GM19193 (cell line): ENCODE results near the gene PDAP1.

Source experiments
- POLR2A ChIP-seq: IDR thresholded peaks from 4 replicates; pipeline ENCODE4 v1.6.1; 2011; ENCODE audit not compliant: insufficient read depth, insufficient read length; ENCODE audit errors: extremely low read depth

PDAP1 gene, protein sequence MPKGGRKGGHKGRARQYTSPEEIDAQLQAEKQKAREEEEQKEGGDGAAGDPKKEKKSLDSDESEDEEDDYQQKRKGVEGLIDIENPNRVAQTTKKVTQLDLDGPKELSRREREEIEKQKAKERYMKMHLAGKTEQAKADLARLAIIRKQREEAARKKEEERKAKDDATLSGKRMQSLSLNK

DNA sequence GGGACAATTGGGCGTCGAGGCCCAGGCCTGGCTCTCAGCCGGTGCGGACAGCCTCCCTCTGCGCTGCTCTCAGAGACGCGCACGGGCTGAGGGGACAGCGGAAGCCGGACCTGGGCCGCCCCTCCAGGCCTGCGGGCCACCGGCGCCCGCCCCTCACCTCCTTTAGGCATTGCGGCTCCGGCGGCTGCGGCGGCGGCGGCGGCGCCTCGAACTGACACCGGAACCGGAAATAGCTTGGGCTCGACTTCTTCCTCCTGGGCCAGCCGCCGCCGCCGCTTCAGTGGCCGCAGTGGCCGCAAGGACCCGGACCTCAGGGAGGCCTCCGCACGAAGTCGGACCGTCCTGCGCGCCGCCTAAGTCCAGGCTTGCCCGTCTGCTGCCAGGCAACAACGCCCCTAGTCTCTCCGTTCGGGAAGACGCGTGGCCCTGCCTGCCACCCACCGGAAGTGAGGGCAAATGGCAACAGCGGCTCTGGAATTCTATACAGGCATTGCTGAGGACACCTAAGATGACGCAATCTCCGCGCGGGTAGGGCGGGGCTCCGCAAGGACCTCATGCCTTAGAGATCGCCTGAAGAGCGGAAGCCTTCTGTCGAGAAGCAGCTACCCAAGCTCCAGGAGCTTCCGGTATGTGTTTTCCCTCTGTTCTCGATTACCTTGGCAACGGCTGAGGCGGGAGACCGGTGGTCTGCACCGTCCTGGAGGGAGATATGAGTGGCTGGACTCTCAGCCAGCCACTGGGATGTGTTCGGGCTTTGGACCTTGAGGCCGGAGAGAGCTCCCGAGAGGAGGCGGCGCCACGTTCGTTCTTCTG, at the start of gene PDAP1, which contains the start of gene BUD31:
PDAP1 (minus strand) TSS at position 219 of the 813 bp plus-strand sequence; CDS start at position 170, 49 bp downstream.
BUD31 (plus strand) TSS at position 591 of the 813 bp plus-strand sequence. CDS start 2,124 bp downstream, outside the sequence.
- peak; percentile 96 for TF ChIP-seq POLR2A

DNA sequence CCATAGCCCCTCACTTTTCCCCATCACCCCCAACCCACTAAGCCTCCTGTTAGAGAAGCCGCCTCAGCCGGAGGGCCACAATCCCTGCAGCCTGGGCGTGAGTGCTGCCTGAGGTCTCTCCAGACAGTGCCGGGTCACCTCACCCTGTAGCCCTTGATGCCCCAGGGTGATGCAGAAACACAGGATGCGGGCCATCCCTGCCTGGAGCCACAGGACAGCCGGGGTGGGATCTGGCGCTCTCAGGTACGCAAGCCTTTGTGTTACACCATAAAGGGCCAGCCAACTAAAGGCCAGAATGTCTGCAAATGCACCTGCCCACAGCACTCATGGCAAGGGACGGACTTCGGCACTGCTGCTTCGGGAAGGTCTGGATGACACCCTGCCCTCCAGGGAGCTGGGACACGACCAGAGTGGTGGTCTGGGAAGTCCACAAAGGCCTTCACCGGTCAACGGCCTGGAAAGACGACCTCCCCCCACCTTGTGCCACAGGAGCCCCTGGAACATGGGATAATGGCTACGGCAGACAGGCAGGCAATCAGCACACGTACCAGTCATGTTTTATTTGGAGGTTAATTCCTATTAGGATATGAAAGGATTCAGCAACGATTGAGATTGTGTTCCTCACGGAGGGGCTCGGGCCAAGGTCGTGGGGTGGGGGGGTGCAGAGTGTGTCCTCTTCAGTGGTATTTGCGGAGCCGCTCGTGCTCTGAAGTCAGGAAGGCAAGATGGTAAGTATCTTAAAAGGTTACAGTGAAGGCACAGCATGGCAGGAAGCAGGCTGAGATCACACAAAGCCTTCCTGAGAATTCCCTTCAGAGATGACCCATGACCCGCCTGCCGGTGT, 49.5 kb upstream of the PDAP1 start:
- no peak for TF ChIP-seq POLR2A

DNA sequence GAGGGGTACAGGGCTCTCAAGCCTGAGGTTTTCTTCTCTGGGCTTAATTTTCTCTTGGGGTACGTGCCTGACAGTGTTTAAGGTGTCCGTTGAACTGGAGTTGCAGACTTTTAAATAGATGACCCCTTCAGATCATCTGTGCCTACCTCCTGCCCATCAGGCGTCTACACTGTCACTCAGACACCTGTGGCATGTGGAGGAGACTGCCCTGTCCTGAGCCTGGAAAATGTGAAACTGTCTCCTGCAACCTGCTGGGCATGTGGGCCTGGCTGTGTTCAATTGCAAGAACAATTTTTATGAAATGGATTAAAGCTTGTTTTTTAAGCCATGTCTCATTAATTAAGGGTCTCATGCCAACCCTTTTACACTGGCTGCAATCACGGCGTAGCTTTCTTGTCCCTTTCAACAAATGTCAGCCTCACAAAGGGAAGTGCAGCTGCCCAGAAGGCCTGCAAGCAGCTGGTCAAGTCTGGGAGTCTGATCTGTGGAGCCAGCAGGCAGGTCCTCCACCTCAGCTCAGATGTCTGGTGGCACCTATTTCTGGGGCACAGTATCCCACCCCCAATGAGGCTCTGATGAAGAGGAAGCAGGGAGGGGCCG, 48.8 kb upstream of the PDAP1 start:
- no peak for TF ChIP-seq POLR2A

DNA sequence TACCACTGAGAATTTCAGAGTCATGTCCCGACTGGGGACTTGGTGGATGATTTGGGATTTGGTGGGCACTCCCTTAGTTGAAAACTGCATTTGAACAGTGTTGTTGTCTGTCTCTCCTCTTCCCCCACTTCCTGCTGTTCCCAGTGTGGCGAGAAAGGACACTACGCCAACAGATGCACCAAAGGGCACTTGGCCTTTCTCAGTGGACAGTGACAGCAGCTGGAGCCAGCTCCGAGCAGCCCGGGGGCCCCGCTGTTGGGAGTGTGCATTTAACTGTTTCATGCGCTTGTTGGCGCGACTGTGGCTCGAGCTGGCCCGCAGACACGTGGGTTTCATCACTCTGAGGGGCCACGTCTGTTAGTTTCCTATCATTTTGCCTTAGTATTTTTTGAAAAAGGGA, 47.9 kb upstream of the PDAP1 start:
- peak; percentile 9 for TF ChIP-seq POLR2A

DNA sequence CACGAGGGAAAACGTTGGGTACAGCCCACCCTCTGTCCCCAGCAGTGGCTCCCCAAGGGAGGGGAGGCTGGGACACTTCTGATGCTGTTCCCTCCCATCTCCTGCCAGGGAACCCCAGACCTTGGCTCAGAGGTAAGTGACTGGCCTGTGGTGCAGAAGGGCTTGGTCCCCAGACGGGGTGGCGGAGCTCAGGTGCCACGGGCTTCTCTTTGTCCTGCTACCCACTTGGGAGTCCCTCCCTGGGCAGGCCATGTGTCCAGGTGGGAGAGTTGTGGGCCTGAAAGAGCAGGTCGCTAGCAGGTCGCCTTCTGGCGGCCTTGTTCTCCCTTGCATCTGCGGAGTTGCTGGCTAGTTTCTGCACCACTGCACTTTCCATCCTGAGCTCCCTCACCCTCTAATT, 47.5 kb upstream of the PDAP1 start:
- no peak for TF ChIP-seq POLR2A

DNA sequence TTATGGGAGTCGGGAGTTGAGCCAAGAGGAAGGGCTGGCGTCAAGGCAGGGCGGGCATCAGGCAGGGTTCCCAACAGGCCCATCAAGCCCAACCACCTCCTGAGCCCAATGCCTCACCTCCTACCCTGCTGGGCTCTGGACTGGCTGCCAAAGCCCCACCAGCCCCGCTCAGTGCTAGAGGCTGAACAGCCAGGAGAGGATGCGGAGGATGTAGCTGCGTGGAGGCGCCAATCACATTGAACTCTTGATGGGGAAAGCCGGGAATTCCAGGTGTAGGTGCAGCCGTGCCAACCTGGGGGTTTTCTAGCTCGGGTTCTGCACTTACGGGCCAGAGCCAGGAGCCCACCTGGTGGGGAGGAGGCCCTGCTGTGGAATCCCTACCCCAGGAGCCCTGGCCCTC, 44.7 kb upstream of the PDAP1 start:
- no peak for TF ChIP-seq POLR2A

DNA sequence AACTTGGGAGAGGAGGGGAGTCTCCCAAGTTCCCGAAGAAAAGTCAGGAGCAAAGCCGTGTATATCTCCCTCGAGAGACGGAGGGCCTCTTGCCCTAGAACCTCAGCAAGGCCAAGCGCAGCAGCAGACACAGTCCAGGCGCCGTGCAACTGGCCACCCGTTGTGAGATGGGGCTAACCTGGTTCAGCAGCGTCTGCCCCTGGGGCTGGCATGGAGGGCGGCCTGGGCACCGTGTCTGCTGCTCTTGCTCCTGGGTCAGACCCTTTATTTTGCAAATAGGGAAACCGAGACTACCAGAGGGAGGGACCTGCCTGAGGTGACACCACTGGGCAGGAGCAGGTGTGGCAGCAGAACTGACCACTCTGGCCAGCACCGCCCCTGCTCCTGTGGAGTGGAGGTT, 44.1 kb upstream of the PDAP1 start:
- no peak for TF ChIP-seq POLR2A

DNA sequence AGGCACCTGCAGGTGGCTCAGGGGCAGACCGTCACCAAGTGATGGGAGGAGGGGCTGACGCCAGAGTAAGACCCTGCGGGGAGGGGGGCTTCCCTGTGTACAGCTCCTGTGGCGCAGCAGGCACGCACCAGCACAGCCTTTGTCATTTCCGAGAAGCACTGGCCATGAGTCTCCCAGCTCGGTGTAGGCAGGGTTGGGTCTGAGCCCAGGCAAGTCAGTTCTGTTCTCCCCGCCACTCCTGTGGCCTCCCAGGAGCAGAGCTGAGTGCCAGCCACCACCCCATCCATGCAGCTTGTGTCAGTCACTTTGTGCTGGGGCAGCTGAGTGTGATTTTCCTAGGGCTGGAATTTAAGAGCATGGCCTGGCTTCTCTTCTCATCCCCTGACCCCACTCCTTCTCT, 43.5 kb upstream of the PDAP1 start:
- TF ChIP-seq POLR2A: no peak

DNA sequence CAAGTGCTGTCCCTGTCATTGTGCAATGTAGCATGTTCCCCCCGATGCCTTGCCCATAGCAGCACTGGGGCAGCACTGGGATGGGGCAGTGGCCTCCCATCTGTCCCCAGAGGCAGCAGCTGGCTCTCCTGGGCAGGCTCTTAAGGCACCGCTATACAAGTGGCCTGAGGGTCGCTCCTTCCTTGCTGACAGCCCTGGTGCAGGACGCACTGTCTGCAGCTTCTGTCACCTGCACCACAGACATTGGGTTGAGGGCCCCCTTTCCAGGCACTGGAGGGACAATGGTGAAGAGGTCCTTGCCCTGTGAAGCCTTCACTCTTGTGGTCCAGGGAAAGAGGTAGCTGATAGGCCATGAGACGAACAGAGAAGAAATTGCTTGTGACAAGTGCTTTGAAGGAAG, 40.9 kb upstream of the PDAP1 start:
- TF ChIP-seq POLR2A: no peak

DNA sequence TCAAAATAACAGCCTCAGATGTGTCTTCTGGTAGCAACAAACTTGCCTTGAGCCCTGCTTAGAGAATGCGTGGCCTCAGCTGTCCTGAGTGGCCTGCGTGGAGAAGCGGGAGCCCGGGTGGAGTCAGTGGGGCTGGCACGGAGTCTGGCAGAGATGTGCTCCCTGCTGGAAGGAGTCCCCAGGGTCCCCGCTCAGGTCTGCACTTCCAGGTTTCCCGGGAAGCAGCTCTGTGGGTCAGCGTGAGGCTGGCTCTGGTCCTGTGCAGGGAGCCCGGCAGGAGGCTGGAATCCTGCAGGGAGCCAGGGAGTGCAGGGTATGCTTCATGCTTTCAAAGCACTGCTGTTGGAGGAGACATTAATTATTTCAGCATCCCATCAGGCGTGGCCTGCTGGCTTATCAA, 40.5 kb upstream of the PDAP1 start:
- TF ChIP-seq POLR2A: no peak

DNA sequence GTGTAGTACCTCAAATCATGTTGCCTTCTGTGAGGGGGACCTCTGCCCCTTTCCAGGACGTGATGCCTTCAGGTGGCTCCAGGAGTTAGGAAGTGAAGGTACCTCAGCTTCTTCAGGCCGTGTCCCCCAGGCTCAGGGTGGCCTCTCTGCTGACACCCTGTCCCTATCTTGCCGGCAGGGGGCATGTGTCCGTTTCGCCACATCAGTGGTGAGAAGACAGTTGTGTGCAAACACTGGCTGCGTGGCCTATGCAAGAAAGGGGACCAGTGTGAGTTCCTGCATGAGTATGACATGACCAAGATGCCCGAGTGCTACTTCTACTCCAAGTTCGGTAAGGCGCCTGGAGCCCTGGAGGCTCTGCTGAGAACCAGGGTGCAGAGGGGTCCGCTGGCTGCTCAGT, 39.5 kb upstream of the PDAP1 start:
- no peak for TF ChIP-seq POLR2A

DNA sequence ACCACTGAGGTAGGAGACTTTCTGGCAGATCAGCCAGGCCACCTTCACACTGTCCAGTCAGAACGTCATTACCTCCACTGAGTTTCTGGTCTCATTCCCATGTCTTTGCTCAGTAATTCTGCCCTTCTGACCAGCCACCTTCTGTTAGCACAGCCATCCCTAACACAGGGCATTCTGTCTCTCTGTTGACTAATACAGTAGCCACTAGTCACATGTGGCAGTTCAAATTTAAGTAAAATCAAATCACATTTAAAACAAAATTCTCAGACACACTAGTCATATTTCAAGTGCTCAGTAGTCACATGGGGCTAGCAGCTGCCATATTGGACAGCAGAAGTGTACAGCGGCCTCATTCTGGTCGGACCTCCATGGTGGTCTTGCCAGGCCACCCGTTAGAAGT, 37.7 kb upstream of the PDAP1 start:
- TF ChIP-seq POLR2A: no peak

DNA sequence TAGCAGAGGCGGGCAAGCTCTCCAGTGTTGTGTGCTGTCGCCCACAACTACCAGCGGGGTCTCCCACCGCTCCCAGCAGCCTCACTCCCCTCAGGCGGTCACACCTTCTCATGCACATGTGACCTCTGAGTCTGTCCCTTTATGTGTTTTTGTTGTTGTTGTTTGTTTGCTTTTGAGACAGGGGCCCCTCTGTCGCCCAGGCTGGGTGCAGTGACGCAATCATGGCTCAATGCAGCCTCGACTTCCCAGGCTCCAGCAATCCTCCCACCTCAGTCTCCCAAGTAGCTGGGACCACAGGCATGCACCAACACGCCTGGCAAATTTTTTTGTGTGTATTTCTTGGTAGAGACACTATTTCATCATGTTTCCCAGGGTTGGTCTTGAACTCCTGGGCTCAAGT, 31.8 kb upstream of the PDAP1 start:
- no peak for TF ChIP-seq POLR2A

DNA sequence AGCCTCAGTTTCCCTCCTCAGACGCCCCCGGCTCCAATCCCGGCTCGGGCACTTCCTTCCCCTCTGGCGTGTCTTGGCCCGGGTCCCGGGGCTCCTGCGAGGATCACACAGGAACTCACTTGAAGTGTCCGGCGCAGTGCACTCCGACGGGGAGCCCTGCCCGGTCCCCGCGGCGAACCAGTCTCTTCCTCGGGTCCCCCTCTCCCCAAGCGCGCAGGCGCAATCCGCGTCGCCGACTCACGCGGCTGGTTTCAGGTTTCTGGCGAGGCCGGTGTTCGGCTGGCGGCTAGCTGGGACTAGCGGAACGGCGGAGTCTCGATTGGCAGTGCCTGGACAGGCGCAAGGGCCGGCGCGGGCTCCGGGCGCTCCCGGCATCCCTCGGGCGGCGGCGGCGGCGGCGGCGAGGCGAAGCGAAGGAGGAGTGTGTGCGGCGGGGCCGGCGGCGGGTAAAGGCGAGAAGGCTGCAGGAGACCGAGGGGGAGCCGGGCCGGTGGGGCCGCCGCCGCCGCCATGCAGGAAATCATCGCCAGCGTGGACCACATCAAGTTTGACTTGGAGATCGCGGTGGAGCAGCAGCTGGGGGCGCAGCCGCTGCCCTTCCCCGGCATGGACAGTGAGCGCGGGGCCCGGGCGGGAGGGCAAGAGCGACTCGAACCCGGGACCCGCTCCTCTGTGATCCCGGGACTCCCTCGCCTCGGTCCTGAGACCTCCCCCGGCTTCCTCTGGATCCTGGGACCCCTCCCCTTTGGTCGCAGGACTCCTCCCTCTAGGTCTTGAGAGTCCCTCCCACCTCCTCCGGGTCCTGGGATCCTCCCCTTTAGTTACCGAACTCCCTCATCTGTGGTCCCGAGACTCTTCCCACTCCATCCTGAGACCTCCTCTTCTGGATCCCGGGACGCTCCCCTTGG, 30.4 kb upstream of the PDAP1 start, which contains the start of the genes CPSF4 and PTCD1:
CPSF4 (plus strand) TSS at position 371 of the 908 bp plus-strand sequence; CDS start at position 511, 140 bp downstream.
PTCD1 (minus strand) TSS at position 226 of the 908 bp plus-strand sequence. CDS start 3,556 bp downstream, outside the sequence.
- TF ChIP-seq POLR2A: peak; percentile 78
